Caco-2 (cell line): Measurements from ENCODE around the gene PIK3C2A. TPM values are rescaled to one million over a fixed set of nuclear protein-coding genes. Genes with fewer than 3 reads are reported as not detected.

Experiments
- Bru-seq: library from RNA; stranded (reverse); fragments of 400-500 nt; gene quantifications from one replicate; lab custom pipeline; 2021; lab: Mats Ljungman, UMichigan
- BruChase-seq, 2 experiments: library from RNA; stranded (reverse); fragments of 400-500 nt; gene quantifications; one replicate each; lab custom pipeline; 2021; lab: Mats Ljungman, UMichigan
- BruUV-seq: library from RNA; stranded (reverse); fragments of 400-500 nt; replicated peaks from 2 replicates; lab custom pipeline; 2021; lab: Mats Ljungman, UMichigan
- CTCF ChIA-PET: fragments of 300-600 bp; sonication (Branson Sonifier 250); formaldehyde crosslinking; loops from one replicate; lab custom pipeline; 2022; ENCODE audit warnings: antibody characterized with exemption; lab: Charles Lee
- POLR2A ChIA-PET: fragments of 300-600 bp; sonication (Branson Sonifier 250); formaldehyde crosslinking; loops from one replicate; lab custom pipeline; 2022; ENCODE audit warnings: antibody characterized with exemption; lab: Charles Lee
- DNase-seq, 2 experiments: peaks; one replicate each; pipeline versions ENCODE4 v3.0.0 to v3.0.0-alpha.2; 2020 to 2022
- H3K27me3 ChIP-seq: replicated peaks from 2 replicates; pipeline ENCODE4 v1.6.0; 2011; ENCODE audit warnings: low read length; ENCODE audit not compliant: control insufficient read depth, insufficient read depth
- H3K36me3 ChIP-seq: 2 replicates; pipeline ENCODE4 v1.5.1; 2011; ENCODE audit warnings: low read length; ENCODE audit not compliant: control insufficient read depth, insufficient read depth
- H3K4me1 ChIP-seq: fragments of 250-450 bp; sonication (Bioruptor Pico); 2 replicates; pipeline ENCODE4 v1.5.1; 2020; ENCODE audit warnings: mild to moderate bottlenecking
- H3K4me3 ChIP-seq: 2 replicates; pipeline ENCODE4 v1.5.1; 2011; ENCODE audit warnings: low read depth, mild to moderate bottlenecking, control low read depth, low read length
- H3K9me3 ChIP-seq: fragments of 250-450 bp; sonication (Bioruptor Pico); 2 replicates; pipeline ENCODE4 v1.5.1; 2020; ENCODE audit warnings: mild to moderate bottlenecking, moderate library complexity
- H3K27ac Mint-ChIP-seq: one replicate; pipeline ENCODE4 v1.8.0; 2022; ENCODE audit warnings: mixed read lengths; ENCODE audit not compliant: unreplicated experiment
- H3K27me3 Mint-ChIP-seq: one replicate; pipeline ENCODE4 v1.8.0; 2022; ENCODE audit warnings: mixed read lengths; ENCODE audit not compliant: insufficient read depth, unreplicated experiment
- H3K36me3 Mint-ChIP-seq: one replicate; pipeline ENCODE4 v1.8.0; 2022; ENCODE audit warnings: mild to moderate bottlenecking, mixed read lengths; ENCODE audit not compliant: insufficient read depth, unreplicated experiment
- H3K4me1 Mint-ChIP-seq: one replicate; pipeline ENCODE4 v1.8.0; 2022; ENCODE audit warnings: low read depth, mixed read lengths; ENCODE audit not compliant: unreplicated experiment
- H3K4me3 Mint-ChIP-seq: one replicate; pipeline ENCODE4 v1.8.0; 2022; ENCODE audit warnings: mild to moderate bottlenecking, moderate library complexity, mixed read lengths; ENCODE audit not compliant: unreplicated experiment
- H3K9me3 Mint-ChIP-seq: one replicate; pipeline ENCODE4 v1.8.0; 2022; ENCODE audit warnings: mixed read lengths; ENCODE audit not compliant: unreplicated experiment
- intact Hi-C: fragments of 100-400 bp; cut with micrococcal nuclease; formaldehyde crosslinking; loops from one replicate; pipeline ENCODE4 v1.10.0; 2022; ENCODE audit not compliant: unreplicated experiment
- long read RNA-seq: library from polyadenylated mRNA; stranded (forward); transcript quantifications from one replicate; pipeline ENCODE4 v2.0.0, GENCODE V29; 2022
- total RNA-seq: library from RNA; stranded (reverse); gene quantifications from 2 replicates; pipeline ENCODE4 v1.2.3, GENCODE V29; 2022
- TF ChIP-seq, protein P1 (sequence below), 2 experiments: fragments of 200-600 bp in 1 of 2; IDR thresholded peaks; 1 replicate in 1 of 2; 2 replicates in 1 of 2; pipeline versions ENCODE4 v1.5.1 to v1.8.0; 2011 to 2022; ENCODE audit warnings: antibody characterized with exemption in 1 of 2, control low read depth in 1 of 2, inconsistent platforms in 1 of 2, low read depth in 1 of 2, low read length in 1 of 2, mild to moderate bottlenecking in 1 of 2, moderate library complexity in 1 of 2; ENCODE audit not compliant: insufficient read depth in 1 of 2, severe bottlenecking in 1 of 2, unreplicated experiment in 1 of 2

PIK3C2A gene, protein sequence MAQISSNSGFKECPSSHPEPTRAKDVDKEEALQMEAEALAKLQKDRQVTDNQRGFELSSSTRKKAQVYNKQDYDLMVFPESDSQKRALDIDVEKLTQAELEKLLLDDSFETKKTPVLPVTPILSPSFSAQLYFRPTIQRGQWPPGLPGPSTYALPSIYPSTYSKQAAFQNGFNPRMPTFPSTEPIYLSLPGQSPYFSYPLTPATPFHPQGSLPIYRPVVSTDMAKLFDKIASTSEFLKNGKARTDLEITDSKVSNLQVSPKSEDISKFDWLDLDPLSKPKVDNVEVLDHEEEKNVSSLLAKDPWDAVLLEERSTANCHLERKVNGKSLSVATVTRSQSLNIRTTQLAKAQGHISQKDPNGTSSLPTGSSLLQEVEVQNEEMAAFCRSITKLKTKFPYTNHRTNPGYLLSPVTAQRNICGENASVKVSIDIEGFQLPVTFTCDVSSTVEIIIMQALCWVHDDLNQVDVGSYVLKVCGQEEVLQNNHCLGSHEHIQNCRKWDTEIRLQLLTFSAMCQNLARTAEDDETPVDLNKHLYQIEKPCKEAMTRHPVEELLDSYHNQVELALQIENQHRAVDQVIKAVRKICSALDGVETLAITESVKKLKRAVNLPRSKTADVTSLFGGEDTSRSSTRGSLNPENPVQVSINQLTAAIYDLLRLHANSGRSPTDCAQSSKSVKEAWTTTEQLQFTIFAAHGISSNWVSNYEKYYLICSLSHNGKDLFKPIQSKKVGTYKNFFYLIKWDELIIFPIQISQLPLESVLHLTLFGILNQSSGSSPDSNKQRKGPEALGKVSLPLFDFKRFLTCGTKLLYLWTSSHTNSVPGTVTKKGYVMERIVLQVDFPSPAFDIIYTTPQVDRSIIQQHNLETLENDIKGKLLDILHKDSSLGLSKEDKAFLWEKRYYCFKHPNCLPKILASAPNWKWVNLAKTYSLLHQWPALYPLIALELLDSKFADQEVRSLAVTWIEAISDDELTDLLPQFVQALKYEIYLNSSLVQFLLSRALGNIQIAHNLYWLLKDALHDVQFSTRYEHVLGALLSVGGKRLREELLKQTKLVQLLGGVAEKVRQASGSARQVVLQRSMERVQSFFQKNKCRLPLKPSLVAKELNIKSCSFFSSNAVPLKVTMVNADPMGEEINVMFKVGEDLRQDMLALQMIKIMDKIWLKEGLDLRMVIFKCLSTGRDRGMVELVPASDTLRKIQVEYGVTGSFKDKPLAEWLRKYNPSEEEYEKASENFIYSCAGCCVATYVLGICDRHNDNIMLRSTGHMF (N-terminal part only)
- 138 and 140 TPM in 2 replicates for total RNA-seq
- Bru-seq, nascent RNA: percentile 96 among the genes with signal in this experiment
- BruChase-seq, experiment 1, labeled RNA remaining after a 2-hour chase: percentile 97 among the genes with signal in this experiment
- BruChase-seq, experiment 2, labeled RNA remaining after a 6-hour chase: percentile 96 among the genes with signal in this experiment
- long read RNA-seq, partial matches to known transcripts: 8 of 40 reads
- long read RNA-seq, other reads (novel, unspliced or antisense): 32 of 40 reads

GRCh38 chr11:17207317-17208256 is at the start of gene PIK3C2A:
PIK3C2A (minus strand) TSS chr11:17207986; CDS start chr11:17169741, 38,245 bp downstream.
- TF ChIP-seq, protein P1, sequence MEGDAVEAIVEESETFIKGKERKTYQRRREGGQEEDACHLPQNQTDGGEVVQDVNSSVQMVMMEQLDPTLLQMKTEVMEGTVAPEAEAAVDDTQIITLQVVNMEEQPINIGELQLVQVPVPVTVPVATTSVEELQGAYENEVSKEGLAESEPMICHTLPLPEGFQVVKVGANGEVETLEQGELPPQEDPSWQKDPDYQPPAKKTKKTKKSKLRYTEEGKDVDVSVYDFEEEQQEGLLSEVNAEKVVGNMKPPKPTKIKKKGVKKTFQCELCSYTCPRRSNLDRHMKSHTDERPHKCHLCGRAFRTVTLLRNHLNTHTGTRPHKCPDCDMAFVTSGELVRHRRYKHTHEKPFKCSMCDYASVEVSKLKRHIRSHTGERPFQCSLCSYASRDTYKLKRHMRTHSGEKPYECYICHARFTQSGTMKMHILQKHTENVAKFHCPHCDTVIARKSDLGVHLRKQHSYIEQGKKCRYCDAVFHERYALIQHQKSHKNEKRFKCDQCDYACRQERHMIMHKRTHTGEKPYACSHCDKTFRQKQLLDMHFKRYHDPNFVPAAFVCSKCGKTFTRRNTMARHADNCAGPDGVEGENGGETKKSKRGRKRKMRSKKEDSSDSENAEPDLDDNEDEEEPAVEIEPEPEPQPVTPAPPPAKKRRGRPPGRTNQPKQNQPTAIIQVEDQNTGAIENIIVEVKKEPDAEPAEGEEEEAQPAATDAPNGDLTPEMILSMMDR (IDR thresholded peaks at IDR 0.05; ENCODE audit: insufficient read depth in 1 of 2, low read depth in 1 of 2, low read length in 1 of 2, severe bottlenecking in 1 of 2, unreplicated experiment in 1 of 2): no peak
- BruUV-seq: no TSS peak
- POLR2A ChIA-PET: interaction anchor here (0.5 to 2.4 kb wide), 10 partner anchors 10 to 146 kb away, joined by 3 to 13 read pairs (median 4); partner anchors contain the start of genes NUCB2 and RPS13
- no peaks in the 10 kb centered on the region; the same call in 1 of the 2 replicates for H3K36me3 ChIP-seq
- peak within 1 kb of the TSS; percentile 99 for H3K4me3 ChIP-seq
- no peaks in the 10 kb centered on the region for H3K9me3 ChIP-seq
- peak within 1 kb of the TSS; percentile 100 for H3K27ac Mint-ChIP-seq
- intact Hi-C loops: loop anchor here (2.0 to 10.0 kb wide), 3 partner anchors 43 to 283 kb away; partner anchors contain the start of gene NUCB2
- H3K36me3 Mint-ChIP-seq: peaks cover 56% of the 10 kb centered on the region
- no peaks in the 10 kb centered on the region for H3K27me3 ChIP-seq
- no peaks in the 10 kb centered on the region for H3K9me3 Mint-ChIP-seq
- H3K4me1 Mint-ChIP-seq: peaks cover 34% of the 10 kb centered on the region
- CTCF ChIA-PET: no interaction called here
- peaks cover 23% of the 10 kb centered on the region for H3K4me1 ChIP-seq
- peak within 1 kb of the TSS; percentile 98 for H3K4me3 Mint-ChIP-seq
- no peaks in the 10 kb centered on the region for H3K27me3 Mint-ChIP-seq
- DNase-seq: peak; percentile 97 to 98

DNA sequence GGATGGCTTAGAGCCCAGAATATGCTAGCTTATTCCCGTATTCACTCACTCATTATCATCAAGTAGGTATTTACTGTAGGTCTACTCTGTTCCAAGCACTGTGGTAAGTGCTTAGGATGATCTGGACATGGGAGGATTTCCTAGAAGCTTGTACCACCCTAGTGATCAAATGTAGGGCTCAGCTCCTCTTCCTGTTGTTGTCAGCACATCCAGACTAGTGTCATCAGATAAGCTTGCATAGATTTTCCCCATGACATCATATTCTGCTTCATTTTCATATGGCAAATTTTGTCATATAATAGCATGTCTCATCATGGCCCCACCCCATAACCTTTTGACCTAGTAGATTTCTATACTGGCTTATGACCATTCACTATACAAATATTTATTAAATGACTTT is 49.4 kb upstream of the PIK3C2A start:
- no peaks in the 10 kb centered on the region for H3K27me3 ChIP-seq
- Mint-ChIP-seq H3K36me3 (no peaks in the 10 kb centered on the region), H3K9me3 (no peaks in the 10 kb centered on the region), H3K27ac (no peak overlapping the region), H3K27me3 (no peaks in the 10 kb centered on the region), H3K4me1 (peaks cover 13% of the 10 kb centered on the region), H3K4me3 (no peak overlapping the region)
- ChIA-PET POLR2A (no interaction called here), CTCF (interaction anchor here (0.6 kb wide), 1 partner anchor 311 kb away, joined by 6 read pairs; no protein-coding TSS in a partner anchor)
- TF ChIP-seq, protein P1 (IDR thresholded peaks at IDR 0.05; ENCODE audit: insufficient read depth in 1 of 2, low read depth in 1 of 2, low read length in 1 of 2, severe bottlenecking in 1 of 2, unreplicated experiment in 1 of 2): no peak
- no peaks in the 10 kb centered on the region for H3K36me3 ChIP-seq
- BruUV-seq: no TSS peak
- no peak overlapping the region for H3K4me3 ChIP-seq
- no peaks in the 10 kb centered on the region for H3K9me3 ChIP-seq
- H3K4me1 ChIP-seq: peaks cover 28% of the 10 kb centered on the region
- intact Hi-C loops: no loop called here
- no peak for DNase-seq
